Mucosa of descending colon (tissue), 3 donors: Measurements from ENCODE around the gene KRT85. TPM values are rescaled to one million over a fixed set of nuclear protein-coding genes. Genes with fewer than 3 reads are reported as not detected.

Experiments
- ATAC-seq: fragments of 200-7000 bp; cut with Tn5 transposase; one replicate; pipeline ENCODE4 v1.9.1; 2020; ENCODE audit warnings: mild to moderate bottlenecking, moderate library complexity
- DNase-seq, 3 donors: peaks; one replicate each; pipeline ENCODE4 v3.0.0-alpha.2; 2020
- H3K36me3 ChIP-seq: fragments of 200-600 bp; one replicate; pipeline ENCODE4 v1.8.0; 2021; ENCODE audit warnings: low read depth, mild to moderate bottlenecking
- H3K4me1 ChIP-seq: fragments of 200-600 bp; one replicate; pipeline ENCODE4 v1.8.0; 2021; ENCODE audit warnings: low read depth, mild to moderate bottlenecking
- H3K4me3 ChIP-seq: fragments of 200-600 bp; one replicate; pipeline ENCODE4 v1.8.0; 2021; ENCODE audit warnings: mild to moderate bottlenecking
- H3K9me3 ChIP-seq: fragments of 200-600 bp; one replicate; pipeline ENCODE4 v1.8.0; 2021; ENCODE audit warnings: mild to moderate bottlenecking
- CTCF ChIP-seq: fragments of 200-600 bp; IDR thresholded peaks from one replicate; pipeline ENCODE4 v1.8.0; 2022; ENCODE audit warnings: antibody characterized with exemption, mild to moderate bottlenecking
- intact Hi-C, 2 donors: fragments of 100-400 bp; cut with DNase I in 1 of 2; cut with micrococcal nuclease in 1 of 2; formaldehyde crosslinking; loops; one replicate each; pipeline versions ENCODE4 v1.11.0 to v1.11.1; 2022; cut with DNase I, micrococcal nuclease
- total RNA-seq, 3 donors: library from RNA; stranded (reverse); fragmentation: NEBNext Ultra II Directional in 2 of 3; extraction: Animal tissue kit (Norgen Biotek cat#: 25700) in 2 of 3; gene quantifications; one replicate each; pipeline versions ENCODE4 v1.2.1 to v1.2.4, GENCODE V29; 2021 to 2023
- donor health status: DM: no; HTN: no; CAD: no; lungs with moderate emphysema.
- donor health status: DM: no; HTN: no; CAD: no.
- donor health status: DM: no; HTN: yes; CAD: no.

The KRT85 gene
- total RNA-seq, 3 donors from 2014 or later = not detected

DNA sequence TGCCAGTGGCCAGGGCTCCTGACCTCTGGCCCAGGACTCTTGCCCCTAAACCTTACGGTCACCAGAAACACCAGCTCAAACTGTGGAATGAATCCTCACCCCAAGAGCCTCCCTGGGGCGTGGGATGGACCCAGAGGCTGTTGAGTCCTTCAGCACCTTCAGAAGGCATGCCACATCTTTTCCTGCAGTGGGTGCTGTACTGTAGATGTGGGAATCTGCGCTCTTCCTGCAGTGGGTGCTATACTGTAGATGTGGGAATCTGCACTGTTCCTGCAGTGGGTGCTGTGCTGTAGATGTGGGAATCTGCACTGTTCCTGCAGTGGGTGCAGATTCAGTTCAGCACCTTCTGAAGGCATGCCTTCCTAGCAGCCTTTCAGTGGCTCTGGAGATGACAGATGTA is 37.7 kb upstream of the KRT85 start:
- no peak for TF ChIP-seq CTCF
- Histone ChIP-seq H3K36me3 (no peaks in the 10 kb centered on the region), H3K4me3 (no peak overlapping the region), H3K9me3 (no peaks in the 10 kb centered on the region), H3K4me1 (no peaks in the 10 kb centered on the region)
- ATAC-seq (no peak), DNase-seq (no peak)
- intact Hi-C loops = no loop called here

DNA sequence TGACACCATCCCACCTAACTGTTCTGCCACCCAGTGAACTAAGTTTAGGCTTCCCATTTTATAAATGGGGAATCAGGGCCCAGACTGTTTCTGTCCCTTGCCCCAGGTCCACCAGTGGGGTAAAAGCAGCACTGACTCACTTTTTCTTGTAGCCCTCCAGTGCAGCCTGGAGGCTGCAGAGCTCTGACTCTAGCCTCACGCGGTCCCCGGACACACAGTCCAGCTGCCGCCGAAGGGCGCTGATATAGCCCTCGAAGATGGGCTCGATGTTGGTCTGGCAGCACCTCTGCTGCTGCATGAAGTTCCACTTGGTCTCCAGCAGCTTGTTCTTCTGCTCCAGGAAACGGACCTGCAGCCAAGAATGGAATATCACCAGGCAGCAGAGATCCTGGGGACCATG is 36.3 kb upstream of the KRT85 start:
- Histone ChIP-seq H3K36me3 (no peaks in the 10 kb centered on the region), H3K4me1 (no peaks in the 10 kb centered on the region), H3K9me3 (no peaks in the 10 kb centered on the region), H3K4me3 (no peak overlapping the region)
- no peak for TF ChIP-seq CTCF
- DNase-seq = no peak
- ATAC-seq = no peak
- intact Hi-C loops = no loop called here

GRCh38 chr12:52402873-52403540 is 35.7 kb upstream of the KRT85 start:
- no peaks in the 10 kb centered on the region for H3K9me3 ChIP-seq
- TF ChIP-seq CTCF = no peak
- H3K4me3 ChIP-seq = no peak overlapping the region
- DNase-seq (no peak), ATAC-seq (no peak)
- no peaks in the 10 kb centered on the region for H3K4me1 ChIP-seq
- intact Hi-C loops = no loop called here
- H3K36me3 ChIP-seq = no peaks in the 10 kb centered on the region

GRCh38 chr12:52402377-52402776 is 35.1 kb upstream of the KRT85 start:
- no peaks in the 10 kb centered on the region for H3K4me1 ChIP-seq
- DNase-seq (no peak), ATAC-seq (no peak)
- TF ChIP-seq CTCF = no peak
- no peaks in the 10 kb centered on the region for H3K9me3 ChIP-seq
- intact Hi-C loops = no loop called here
- no peak overlapping the region for H3K4me3 ChIP-seq
- no peaks in the 10 kb centered on the region for H3K36me3 ChIP-seq

- no peak for TF ChIP-seq CTCF
- no peaks in the 10 kb centered on the region for H3K9me3 ChIP-seq
- no peak overlapping the region for H3K4me3 ChIP-seq
- H3K4me1 ChIP-seq = no peaks in the 10 kb centered on the region
- H3K36me3 ChIP-seq = no peaks in the 10 kb centered on the region
- ATAC-seq (no peak), DNase-seq (no peak)
- intact Hi-C loops = no loop called here
Measured at GRCh38 chr12:52401926-52402325, 34.6 kb upstream of the KRT85 start.

DNA sequence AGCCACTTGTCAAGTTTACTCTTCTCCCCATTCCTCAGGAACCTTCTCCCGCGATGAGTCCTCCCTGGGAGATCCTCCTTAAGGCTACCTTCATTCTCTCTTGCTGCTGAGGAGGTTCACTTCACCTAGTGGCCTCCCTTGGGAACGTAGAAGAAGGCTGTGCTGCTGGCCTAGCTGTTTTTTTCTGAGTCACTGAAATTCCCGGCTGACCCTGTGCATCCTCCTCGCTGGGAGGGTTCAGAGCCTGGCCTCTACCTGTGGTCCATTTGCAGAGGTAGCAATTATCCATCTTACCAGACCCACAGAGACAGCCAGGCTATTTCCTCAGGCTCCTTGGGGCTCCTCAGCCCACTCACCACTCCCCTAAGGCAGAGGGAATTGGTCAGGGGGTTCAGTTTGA is 34.2 kb upstream of the KRT85 start:
- H3K36me3 ChIP-seq = no peaks in the 10 kb centered on the region
- DNase-seq (no peak), ATAC-seq (no peak)
- no peaks in the 10 kb centered on the region for H3K4me1 ChIP-seq
- TF ChIP-seq CTCF = no peak
- no peak overlapping the region for H3K4me3 ChIP-seq
- intact Hi-C loops = no loop called here
- no peaks in the 10 kb centered on the region for H3K9me3 ChIP-seq
